CD14-positive monocyte (primary cell): ENCODE results near the gene LDLRAP1. TPM values are rescaled to one million over a fixed set of nuclear protein-coding genes. Genes with fewer than 3 reads are reported as not detected.

ENCODE experiments used
- DNase-seq, 3 donors: peaks; one replicate each; pipeline ENCODE4 v3.0.0-alpha.2; 2011 to 2022
- H2AFZ ChIP-seq: 2 replicates; pipeline ENCODE4 v1.6.0; 2012; ENCODE audit warnings: mild to moderate bottlenecking, low read depth, low read length, inconsistent platforms; ENCODE audit not compliant: insufficient read depth, poor library complexity, severe bottlenecking
- H3K27ac ChIP-seq, 2 donors: 1 replicate in 1 of 2; 2 replicates in 1 of 2; pipeline ENCODE4 v1.5.1; 2012 to 2013; ENCODE audit warnings: low read length in 2 of 2, control low read depth in 1 of 2, inconsistent platforms in 1 of 2, low read depth in 1 of 2, mild to moderate bottlenecking in 1 of 2
- H3K27me3 ChIP-seq, 2 donors: one replicate each; pipeline versions ENCODE4 v1.6.0 to v1.6.1; 2011 to 2013; ENCODE audit warnings: low read length in 2 of 2; ENCODE audit not compliant: control insufficient read depth in 2 of 2, insufficient read depth in 2 of 2
- H3K36me3 ChIP-seq, 2 donors: replicated peaks in 1 of 2; 1 replicate in 1 of 2; 2 replicates in 1 of 2; pipeline versions ENCODE4 v1.5.1 to v1.6.1; 2012 to 2013; ENCODE audit warnings: low read length in 2 of 2, control low read depth in 1 of 2, inconsistent platforms in 1 of 2, mild to moderate bottlenecking in 1 of 2; ENCODE audit not compliant: insufficient read depth in 2 of 2, control insufficient read depth in 1 of 2
- H3K4me1 ChIP-seq, 2 donors: 1 replicate in 1 of 2; 2 replicates in 1 of 2; pipeline versions ENCODE4 v1.5.1 to v1.6.1; 2012 to 2013; ENCODE audit warnings: low read length in 2 of 2, control low read depth in 1 of 2, inconsistent platforms in 1 of 2, mild to moderate bottlenecking in 1 of 2, moderate library complexity in 1 of 2; ENCODE audit not compliant: insufficient read depth in 2 of 2, control insufficient read depth in 1 of 2
- H3K4me2 ChIP-seq: replicated peaks from 2 replicates; pipeline ENCODE3; 2012; ENCODE audit warnings: low read length, moderate library complexity, mild to moderate bottlenecking; ENCODE audit not compliant: poor library complexity, severe bottlenecking; ENCODE audit errors: extremely low read depth
- H3K4me3 ChIP-seq, 3 experiments: fragments of 200-600 bp in 1 of 3; sonication (generic) in 1 of 3; replicated peaks in 1 of 3; 1 replicate in 2 of 3; 2 replicates in 1 of 3; pipeline ENCODE4 v1.5.1; 2011 to 2013; ENCODE audit warnings: low read length in 3 of 3, mild to moderate bottlenecking in 3 of 3, control low read depth in 2 of 3, low read depth in 2 of 3, inconsistent platforms in 1 of 3, moderate library complexity in 1 of 3
- H3K79me2 ChIP-seq: 2 replicates; pipeline ENCODE4 v1.6.0; 2012; ENCODE audit warnings: mild to moderate bottlenecking, control low read depth, inconsistent platforms, low read length, moderate library complexity; ENCODE audit not compliant: insufficient read depth
- H3K9ac ChIP-seq: 2 replicates; pipeline ENCODE4 v1.6.0; 2017; ENCODE audit warnings: low read length, mild to moderate bottlenecking; ENCODE audit not compliant: insufficient read depth, poor library complexity, severe bottlenecking
- H3K9me3 ChIP-seq, 2 donors: replicated peaks in 1 of 2; 1 replicate in 1 of 2; 2 replicates in 1 of 2; pipeline versions ENCODE4 v1.5.1 to v1.6.1; 2012 to 2013; ENCODE audit warnings: low read length in 2 of 2, control low read depth in 1 of 2; ENCODE audit not compliant: control insufficient read depth in 1 of 2, insufficient read depth in 1 of 2
- H4K20me1 ChIP-seq: 2 replicates; pipeline ENCODE4 v1.6.0; 2012; ENCODE audit warnings: mild to moderate bottlenecking, low read length, control low read depth, moderate library complexity; ENCODE audit not compliant: insufficient read depth
- H3K27ac Mint-ChIP-seq, 7 donors: one replicate each; pipeline ENCODE4 v1.8.0; 2020; ENCODE audit warnings: mild to moderate bottlenecking in 7 of 7, mixed read lengths in 7 of 7, moderate library complexity in 6 of 7, inconsistent platforms in 2 of 7
- H3K27me3 Mint-ChIP-seq, 3 donors: one replicate each; pipeline ENCODE4 v1.8.0; 2021 to 2022; ENCODE audit warnings: low read depth in 3 of 3, mild to moderate bottlenecking in 3 of 3, mixed read lengths in 3 of 3, moderate library complexity in 3 of 3, inconsistent platforms in 1 of 3
- H3K36me3 Mint-ChIP-seq, 2 donors: one replicate each; pipeline ENCODE4 v1.8.0; 2020; ENCODE audit warnings: mixed read lengths in 2 of 2, inconsistent platforms in 1 of 2, mild to moderate bottlenecking in 1 of 2
- H3K4me1 Mint-ChIP-seq: one replicate; pipeline ENCODE4 v1.8.0; 2020; ENCODE audit warnings: mild to moderate bottlenecking, mixed read lengths
- H3K4me3 Mint-ChIP-seq, 2 donors: one replicate each; pipeline ENCODE4 v1.8.0; 2020; ENCODE audit warnings: mild to moderate bottlenecking in 2 of 2, mixed read lengths in 2 of 2, moderate library complexity in 1 of 2
- H3K9me3 Mint-ChIP-seq, 7 donors: one replicate each; pipeline ENCODE4 v1.8.0; 2020 to 2022; ENCODE audit warnings: mixed read lengths in 7 of 7, mild to moderate bottlenecking in 6 of 7, moderate library complexity in 6 of 7, inconsistent platforms in 2 of 7
- whole genome bisulfite sequencing: methylation state at CpG from one replicate; pipeline ENCODE4 v1.1.5; 2013; ENCODE audit warnings: missing lambda C conversion rate; ENCODE audit not compliant: insufficient coverage; 5-methylcytosine and 5-hydroxymethylcytosine counted together
- intact Hi-C, 2 donors: fragments of 100-400 bp; cut with micrococcal nuclease; formaldehyde crosslinking; loops; one replicate each; pipeline versions ENCODE4 v1.15.0 to v1.15.1; 2023
- polyA plus RNA-seq, 3 donors: library from polyadenylated mRNA; depleted of rRNA in 1 of 3; unstranded in 2 of 3; stranded (reverse) in 1 of 3; fragments of 300-500 nt in 2 of 3; fragments of >200 nt in 1 of 3; fragmentation: Illumina TruSeq in 2 of 3; gene quantifications; 1 replicate in 2 of 3; 2 replicates in 1 of 3; pipeline ENCODE4 v1.2.3, GENCODE V29; 2012 to 2021
- TF ChIP-seq, protein P1 (sequence below): fragments of 200-600 bp; IDR thresholded peaks from one replicate; pipeline ENCODE4 v1.8.0; 2022; ENCODE audit warnings: antibody characterized with exemption, mild to moderate bottlenecking

The LDLRAP1 gene
- polyA plus RNA-seq, 3 donors: 12.8 to 18.5 (median 14.6) TPM

DNA sequence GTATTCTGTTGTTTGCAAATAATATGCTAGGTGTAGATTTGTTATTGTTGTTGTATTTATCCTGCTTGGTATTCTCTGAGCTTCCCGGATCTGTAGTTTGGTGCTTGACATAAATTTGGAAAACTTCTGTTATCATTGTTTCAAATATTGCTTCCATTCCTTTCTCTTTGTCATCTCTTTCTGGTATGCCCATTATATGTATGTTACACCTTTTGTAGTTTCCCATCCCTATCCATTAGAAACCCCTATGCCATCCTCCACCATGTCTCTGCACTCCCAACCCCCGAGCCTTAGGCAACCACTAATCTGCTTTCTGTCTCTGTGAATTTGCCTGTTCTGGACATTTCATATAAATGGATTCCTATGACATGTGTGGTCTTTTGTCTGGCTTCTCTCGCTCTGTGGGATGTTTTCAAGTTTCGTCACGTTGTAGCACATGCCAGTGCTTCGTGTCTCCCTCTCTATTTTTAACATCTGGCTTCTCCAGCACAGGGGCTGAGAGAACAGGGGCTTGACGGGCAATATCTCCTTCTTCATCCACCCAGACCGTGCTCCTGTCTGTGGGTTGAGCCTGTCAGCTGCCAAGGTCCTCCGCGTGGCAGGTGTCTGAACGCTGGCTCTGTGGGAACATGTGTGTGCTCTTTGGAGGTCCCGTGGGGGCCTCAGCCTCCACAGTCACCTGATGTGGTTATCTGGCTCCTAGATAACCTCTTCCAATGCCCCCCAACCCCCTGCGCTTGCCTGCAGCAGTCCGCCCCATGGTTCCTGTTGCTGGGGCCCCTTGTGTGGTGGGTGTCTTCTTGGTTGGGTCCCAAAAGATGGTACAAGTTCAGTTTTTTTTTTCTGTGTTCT is 40.3 kb downstream of the LDLRAP1 start:
- no peak overlapping the region for H3K9ac ChIP-seq
- H3K27me3 ChIP-seq: no peaks in the 10 kb centered on the region
- Mint-ChIP-seq H3K4me1 (peaks cover 9% of the 10 kb centered on the region), H3K27me3 (peaks cover 2 to 10% (median 5%) of the 10 kb centered on the region in 3 donors), H3K27ac (no peak overlapping the region), H3K4me3 (no peak overlapping the region), H3K9me3 (peaks cover 0 to 4% (median 0%) of the 10 kb centered on the region in 7 donors), H3K36me3 (no peaks in the 10 kb centered on the region)
- H3K4me1 ChIP-seq: peaks cover 5 to 7% of the 10 kb centered on the region in 2 donors
- H3K4me3 ChIP-seq: no peak overlapping the region
- no peaks in the 10 kb centered on the region for H3K36me3 ChIP-seq
- no peak overlapping the region for H3K4me2 ChIP-seq
- no peak for DNase-seq
- no peaks in the 10 kb centered on the region for H3K79me2 ChIP-seq
- WGBS: 96% methylated on average over 4 of the region's 14 CpGs
- TF ChIP-seq, protein P1, sequence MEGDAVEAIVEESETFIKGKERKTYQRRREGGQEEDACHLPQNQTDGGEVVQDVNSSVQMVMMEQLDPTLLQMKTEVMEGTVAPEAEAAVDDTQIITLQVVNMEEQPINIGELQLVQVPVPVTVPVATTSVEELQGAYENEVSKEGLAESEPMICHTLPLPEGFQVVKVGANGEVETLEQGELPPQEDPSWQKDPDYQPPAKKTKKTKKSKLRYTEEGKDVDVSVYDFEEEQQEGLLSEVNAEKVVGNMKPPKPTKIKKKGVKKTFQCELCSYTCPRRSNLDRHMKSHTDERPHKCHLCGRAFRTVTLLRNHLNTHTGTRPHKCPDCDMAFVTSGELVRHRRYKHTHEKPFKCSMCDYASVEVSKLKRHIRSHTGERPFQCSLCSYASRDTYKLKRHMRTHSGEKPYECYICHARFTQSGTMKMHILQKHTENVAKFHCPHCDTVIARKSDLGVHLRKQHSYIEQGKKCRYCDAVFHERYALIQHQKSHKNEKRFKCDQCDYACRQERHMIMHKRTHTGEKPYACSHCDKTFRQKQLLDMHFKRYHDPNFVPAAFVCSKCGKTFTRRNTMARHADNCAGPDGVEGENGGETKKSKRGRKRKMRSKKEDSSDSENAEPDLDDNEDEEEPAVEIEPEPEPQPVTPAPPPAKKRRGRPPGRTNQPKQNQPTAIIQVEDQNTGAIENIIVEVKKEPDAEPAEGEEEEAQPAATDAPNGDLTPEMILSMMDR: no peak
- intact Hi-C loops: no loop called here
- no peaks in the 10 kb centered on the region for H4K20me1 ChIP-seq
- H3K9me3 ChIP-seq: no peaks in the 10 kb centered on the region
- no peak overlapping the region for H3K27ac ChIP-seq
- no peak overlapping the region for H2AFZ ChIP-seq

DNA sequence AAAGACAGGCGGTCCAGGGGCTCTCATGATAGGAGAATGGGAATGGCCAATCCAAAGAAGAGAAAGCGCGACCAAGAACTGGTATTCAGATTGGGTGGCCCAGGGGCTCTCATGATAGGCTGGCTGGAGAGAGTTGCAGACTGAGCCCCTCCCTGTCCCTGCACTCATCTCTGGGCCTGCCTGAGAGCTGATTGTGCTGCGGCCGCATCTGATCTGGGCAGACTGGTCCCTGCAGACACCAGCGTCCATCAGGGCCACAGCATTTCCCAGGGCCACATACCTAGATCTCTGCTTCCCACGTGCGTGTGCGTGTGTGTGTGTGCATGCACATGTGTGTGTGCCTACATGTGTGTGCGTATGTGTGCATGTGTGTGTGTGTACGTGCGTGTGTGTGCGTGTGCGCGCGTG is 42.8 kb downstream of the LDLRAP1 start:
- Histone ChIP-seq H3K9ac (no peak overlapping the region), H3K36me3 (no peaks in the 10 kb centered on the region), H3K4me2 (no peak overlapping the region), H3K4me1 (no peaks in the 10 kb centered on the region), H3K4me3 (no peak overlapping the region), H3K9me3 (no peaks in the 10 kb centered on the region), H2AFZ (no peak overlapping the region), H3K27ac (no peak overlapping the region), H3K27me3 (no peaks in the 10 kb centered on the region), H4K20me1 (no peaks in the 10 kb centered on the region), H3K79me2 (no peaks in the 10 kb centered on the region)
- no peak for DNase-seq
- Mint-ChIP-seq H3K27ac (peak overlapping the region in 1 of 7 donors; percentile 71), H3K27me3 (peaks cover 0 to 12% (median 7%) of the 10 kb centered on the region in 3 donors), H3K4me3 (no peak overlapping the region), H3K36me3 (no peaks in the 10 kb centered on the region), H3K9me3 (peaks cover 0 to 6% (median 0%) of the 10 kb centered on the region in 7 donors), H3K4me1 (peaks cover 3% of the 10 kb centered on the region)
- intact Hi-C loops: no loop called here
- WGBS: 86% methylated on average over 14 of the region's 16 CpGs
- TF ChIP-seq, protein P1: no peak
